ENCODE measurements around the gene ICAM4. TPM values are rescaled to one million over a fixed set of nuclear protein-coding genes. Genes with fewer than 3 reads are reported as not detected.

ICAM4 gene
- total and polyA plus RNA-seq, 2 of the 13 experiments (the other 11 are each of a cell fraction or from before 2014, with no cell fraction given): 2.9 to 4.0 TPM

- TF ChIP-seq PHF8 (CRISPR knock-in tag; IDR thresholded peaks at IDR 0.05): peak; percentile 30; the same call in 1 of the 2 replicates
- peak; percentile 81 for TF ChIP-seq CHD4 (IDR thresholded peaks at IDR 0.05; ENCODE audit: borderline replicate concordance, low read length)
- TF ChIP-seq RBM39 (IDR thresholded peaks at IDR 0.05; ENCODE audit: low read depth, low read length, poor library complexity, severe bottlenecking): peak; percentile 21
- no peak for TF ChIP-seq MEIS2 (CRISPR knock-in tag; IDR thresholded peaks at IDR 0.05)
- TF ChIP-seq ERF (CRISPR knock-in tag; IDR thresholded peaks at IDR 0.05): 0 out of 2 replicates have a peak, but pooled peaks have one; percentile 38
- TF ChIP-seq SNAPC2 (CRISPR knock-in tag; IDR thresholded peaks at IDR 0.05): no peak
- TF ChIP-seq ZNF556 (CRISPR knock-in tag; IDR thresholded peaks at IDR 0.05; ENCODE audit: borderline replicate concordance): no peak
- TF ChIP-seq ZNF3 (CRISPR knock-in tag; IDR thresholded peaks at IDR 0.05): no peak
- TF ChIP-seq, protein P1, sequence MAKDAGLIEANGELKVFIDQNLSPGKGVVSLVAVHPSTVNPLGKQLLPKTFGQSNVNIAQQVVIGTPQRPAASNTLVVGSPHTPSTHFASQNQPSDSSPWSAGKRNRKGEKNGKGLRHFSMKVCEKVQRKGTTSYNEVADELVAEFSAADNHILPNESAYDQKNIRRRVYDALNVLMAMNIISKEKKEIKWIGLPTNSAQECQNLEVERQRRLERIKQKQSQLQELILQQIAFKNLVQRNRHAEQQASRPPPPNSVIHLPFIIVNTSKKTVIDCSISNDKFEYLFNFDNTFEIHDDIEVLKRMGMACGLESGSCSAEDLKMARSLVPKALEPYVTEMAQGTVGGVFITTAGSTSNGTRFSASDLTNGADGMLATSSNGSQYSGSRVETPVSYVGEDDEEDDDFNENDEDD (CRISPR knock-in tag; IDR thresholded peaks at IDR 0.05; ENCODE audit: borderline replicate concordance): peak; percentile 47; the same call in 1 of the 2 replicates
- 0 out of 2 replicates have a peak, but pooled peaks have one; percentile 32 for TF ChIP-seq KDM4B (CRISPR knock-in tag; IDR thresholded peaks at IDR 0.05)
- TF ChIP-seq, protein P2, sequence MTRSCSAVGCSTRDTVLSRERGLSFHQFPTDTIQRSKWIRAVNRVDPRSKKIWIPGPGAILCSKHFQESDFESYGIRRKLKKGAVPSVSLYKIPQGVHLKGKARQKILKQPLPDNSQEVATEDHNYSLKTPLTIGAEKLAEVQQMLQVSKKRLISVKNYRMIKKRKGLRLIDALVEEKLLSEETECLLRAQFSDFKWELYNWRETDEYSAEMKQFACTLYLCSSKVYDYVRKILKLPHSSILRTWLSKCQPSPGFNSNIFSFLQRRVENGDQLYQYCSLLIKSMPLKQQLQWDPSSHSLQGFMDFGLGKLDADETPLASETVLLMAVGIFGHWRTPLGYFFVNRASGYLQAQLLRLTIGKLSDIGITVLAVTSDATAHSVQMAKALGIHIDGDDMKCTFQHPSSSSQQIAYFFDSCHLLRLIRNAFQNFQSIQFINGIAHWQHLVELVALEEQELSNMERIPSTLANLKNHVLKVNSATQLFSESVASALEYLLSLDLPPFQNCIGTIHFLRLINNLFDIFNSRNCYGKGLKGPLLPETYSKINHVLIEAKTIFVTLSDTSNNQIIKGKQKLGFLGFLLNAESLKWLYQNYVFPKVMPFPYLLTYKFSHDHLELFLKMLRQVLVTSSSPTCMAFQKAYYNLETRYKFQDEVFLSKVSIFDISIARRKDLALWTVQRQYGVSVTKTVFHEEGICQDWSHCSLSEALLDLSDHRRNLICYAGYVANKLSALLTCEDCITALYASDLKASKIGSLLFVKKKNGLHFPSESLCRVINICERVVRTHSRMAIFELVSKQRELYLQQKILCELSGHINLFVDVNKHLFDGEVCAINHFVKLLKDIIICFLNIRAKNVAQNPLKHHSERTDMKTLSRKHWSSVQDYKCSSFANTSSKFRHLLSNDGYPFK (CRISPR knock-in tag; IDR thresholded peaks at IDR 0.05; ENCODE audit: borderline replicate concordance): no peak
- no peak for TF ChIP-seq NCOA5 (CRISPR knock-in tag; IDR thresholded peaks at IDR 0.05)
- peak; percentile 63 for TF ChIP-seq ZNF770 (CRISPR knock-in tag; IDR thresholded peaks at IDR 0.05)
- no peak for TF ChIP-seq ZNF644 (CRISPR knock-in tag; IDR thresholded peaks at IDR 0.05; ENCODE audit: low read depth)
- TF ChIP-seq ZNF629 (CRISPR knock-in tag; conservative IDR thresholded peaks at IDR 0.05): no peak
- TF ChIP-seq AHR (CRISPR knock-in tag; IDR thresholded peaks at IDR 0.05): 0 out of 2 replicates have a peak, but pooled peaks have one; percentile 29
Observed at GRCh38 chr19:10269333-10270179, 17.2 kb upstream of the ICAM4 start (continued).
